Pericardium fibroblast (primary cell): ENCODE data around the gene CREG2. TPM values are rescaled to one million over a fixed set of nuclear protein-coding genes. Genes with fewer than 3 reads are reported as not detected.

Experiments
- total RNA-seq: library from RNA; depleted of rRNA; stranded (reverse); fragments of >200 nt; gene quantifications from 2 replicates; pipeline ENCODE4 v1.2.3, GENCODE V29; 2015

Gene CREG2, protein sequence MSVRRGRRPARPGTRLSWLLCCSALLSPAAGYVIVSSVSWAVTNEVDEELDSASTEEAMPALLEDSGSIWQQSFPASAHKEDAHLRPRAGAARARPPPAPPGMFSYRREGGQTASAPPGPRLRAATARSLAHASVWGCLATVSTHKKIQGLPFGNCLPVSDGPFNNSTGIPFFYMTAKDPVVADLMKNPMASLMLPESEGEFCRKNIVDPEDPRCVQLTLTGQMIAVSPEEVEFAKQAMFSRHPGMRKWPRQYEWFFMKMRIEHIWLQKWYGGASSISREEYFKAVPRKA
- 3.3 TPM in 1 of 2 replicates, not detected in the other for total RNA-seq

DNA sequence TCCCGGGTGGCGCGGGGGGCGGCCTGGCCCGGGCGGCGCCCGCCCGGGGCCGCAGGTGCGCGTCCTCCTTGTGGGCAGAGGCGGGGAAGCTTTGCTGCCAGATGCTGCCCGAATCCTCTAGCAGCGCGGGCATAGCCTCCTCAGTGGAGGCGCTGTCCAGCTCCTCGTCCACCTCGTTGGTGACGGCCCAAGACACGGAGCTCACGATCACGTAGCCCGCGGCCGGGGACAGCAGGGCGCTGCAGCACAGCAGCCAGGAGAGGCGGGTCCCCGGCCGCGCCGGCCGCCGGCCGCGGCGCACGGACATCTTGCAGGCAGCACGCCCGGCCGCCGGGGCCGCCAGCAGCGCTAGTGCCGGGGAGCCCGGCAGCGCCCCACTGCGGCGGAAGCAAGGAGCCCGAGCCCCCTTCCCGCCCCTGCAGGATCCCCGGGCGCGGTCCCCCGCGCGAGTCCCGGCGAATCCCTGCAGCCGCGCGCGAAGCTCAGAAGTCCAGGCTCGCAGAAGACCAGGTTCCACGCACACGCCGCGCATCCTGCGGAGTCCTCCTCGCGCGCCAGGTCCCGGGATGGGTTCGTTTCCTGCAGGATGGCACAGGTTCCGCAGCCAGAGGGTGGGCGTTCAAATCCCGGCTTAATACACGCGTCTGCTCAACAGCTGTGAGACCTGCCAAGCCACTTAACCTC, at the start of gene CREG2:
CREG2 (minus strand) TSS at position 353 of the 684 bp plus-strand sequence; CDS start at position 307, 46 bp downstream.

DNA sequence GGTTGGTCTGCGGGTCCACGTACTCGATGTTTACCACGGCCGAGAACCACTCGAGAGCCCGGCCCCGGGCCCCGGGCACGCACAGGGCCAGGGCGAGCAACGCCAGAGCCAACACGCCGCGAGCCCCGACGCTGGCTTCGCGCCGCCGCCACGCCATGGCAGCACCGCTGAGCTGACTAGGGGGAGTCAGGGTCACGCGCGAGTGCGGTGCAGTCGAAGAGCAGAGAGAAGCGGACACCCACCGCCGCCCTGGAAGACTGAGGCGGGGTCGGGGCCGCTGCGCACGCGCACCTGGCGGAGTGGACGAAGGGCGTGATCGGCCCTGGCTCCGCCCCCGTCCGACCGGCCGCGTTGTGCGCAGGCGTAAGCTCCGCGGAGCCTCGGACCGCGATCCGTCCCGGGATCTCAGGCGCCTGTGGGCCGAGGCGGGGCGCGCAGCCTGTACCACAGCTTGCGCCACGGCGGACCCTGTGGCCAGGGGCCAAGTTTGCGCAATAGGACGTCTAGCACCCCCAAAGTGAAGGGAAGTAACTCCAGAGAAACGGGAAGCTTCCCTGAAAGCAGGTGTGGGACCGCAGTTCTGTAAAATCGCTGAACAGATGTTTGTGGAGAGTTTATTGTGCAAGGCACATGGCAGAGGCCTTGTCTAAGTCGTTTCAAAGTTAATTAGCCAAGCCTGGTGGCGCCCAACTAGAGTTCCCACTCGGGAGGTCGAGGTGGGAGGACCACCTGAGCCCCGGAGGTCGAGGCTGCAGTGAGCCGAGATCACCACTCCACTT, 78.7 kb downstream of the CREG2 start, which contains the start of gene RNF149:
RNF149 (minus strand) TSS at position 270 of the 779 bp plus-strand sequence; CDS start at position 157, 113 bp downstream.

Other genes with a start within 250 kb of the CREG2 start
- gene TBC1D8, start 236.1 kb downstream of the CREG2 start, total RNA-seq: 11.4 and 13.5 TPM in 2 replicates
- 22.1 and 40.4 TPM in 2 replicates for gene CNOT11, start 134.6 kb downstream of the CREG2 start, total RNA-seq
- 29.4 and 39.4 TPM in 2 replicates for gene RNF149, start 78.8 kb downstream of the CREG2 start, total RNA-seq
- gene RFX8, start 87.6 kb upstream of the CREG2 start, total RNA-seq: 0.12 and 2.7 TPM in 2 replicates